GM18873 (cell line): ENCODE results near the gene DENND1A.

Experiments
- ATAC-seq: cut with Tn5 transposase; IDR thresholded peaks from one replicate; pipeline ENCODE4 v1.9.1; 2021; ENCODE audit warnings: mild to moderate bottlenecking, moderate library complexity, moderate number of reproducible peaks; ENCODE audit not compliant: unreplicated experiment, low FRiP score

DENND1A gene

DNA sequence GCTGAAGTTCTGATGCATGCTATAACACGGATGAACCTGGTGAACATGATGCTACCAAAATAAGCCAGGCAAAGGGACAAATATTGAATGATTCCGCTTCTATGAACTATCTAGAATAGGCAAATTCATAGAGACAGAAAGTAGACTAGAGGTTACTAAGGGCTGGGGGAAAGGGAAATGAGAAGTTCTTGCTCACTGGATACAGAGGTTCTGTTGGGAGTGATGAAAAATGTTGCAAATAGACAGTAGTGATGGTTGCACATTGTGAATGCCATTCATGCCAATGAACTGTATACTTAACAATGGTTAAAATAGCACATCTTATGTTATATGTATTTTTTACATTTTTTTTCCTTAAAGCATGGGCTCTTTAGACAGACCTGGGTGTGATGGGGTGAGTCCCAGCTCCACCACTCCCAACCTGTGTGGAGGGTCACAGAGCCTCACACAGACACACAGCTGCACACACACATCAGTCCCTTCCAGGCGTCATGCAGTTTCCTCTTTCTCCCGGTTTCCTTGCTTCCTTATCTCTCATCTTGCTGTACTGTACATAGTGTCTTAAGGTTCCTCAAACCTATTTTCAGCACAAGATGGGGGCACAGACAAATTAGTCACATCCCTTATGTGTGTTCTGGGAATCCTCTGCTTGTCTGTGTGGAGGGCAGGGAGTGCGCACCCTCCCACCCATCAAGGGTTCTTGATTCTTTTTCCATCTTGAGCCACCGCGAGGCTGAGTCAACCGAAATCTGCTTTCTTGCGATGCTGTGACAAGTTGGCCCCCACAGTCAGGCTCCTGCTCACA is 381.0 kb downstream of the DENND1A start:
- no peak for ATAC-seq

- ATAC-seq: no peak
Measured at GRCh38 chr9:123544007-123544827, 385.7 kb downstream of the DENND1A start.

GRCh38 chr9:123543492-123543891 is 386.4 kb downstream of the DENND1A start:
- no peak for ATAC-seq

DNA sequence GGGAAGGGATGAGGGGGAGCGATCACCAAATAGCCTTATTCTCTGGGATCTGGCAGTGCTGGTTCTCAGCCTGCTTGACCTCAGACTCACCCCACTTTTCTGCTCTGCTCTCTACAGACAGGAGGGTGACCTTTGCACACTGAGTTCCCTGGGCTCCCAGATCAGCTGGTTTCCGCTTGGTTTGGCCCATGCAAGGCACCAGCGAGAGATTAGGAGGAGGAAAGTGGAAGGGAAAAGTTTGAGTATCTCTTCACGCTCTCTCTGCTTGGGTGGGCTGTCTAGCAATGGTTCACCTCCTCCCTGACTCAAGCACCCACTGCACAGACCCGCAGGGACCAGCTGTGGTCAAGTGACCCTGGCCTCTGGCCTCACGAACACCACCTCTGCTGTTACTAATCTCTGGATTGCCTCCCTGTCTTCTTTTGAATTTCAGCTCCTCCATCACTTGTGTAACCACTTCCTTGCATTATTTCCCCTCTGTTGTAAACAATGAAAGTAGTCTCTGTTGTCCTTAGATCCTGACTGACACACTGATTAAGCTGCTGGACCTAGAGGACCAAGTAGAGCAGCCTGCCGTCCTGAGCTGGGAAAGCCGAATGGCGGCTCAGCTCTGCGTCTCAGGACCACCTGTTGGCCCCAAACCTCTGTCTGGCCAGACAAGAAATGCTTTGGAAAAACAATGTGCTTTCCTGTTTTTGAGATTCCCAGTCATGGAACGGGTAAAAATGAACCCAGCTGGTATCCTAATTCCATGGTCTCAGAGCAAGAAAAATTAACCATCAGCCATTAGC is 387.3 kb downstream of the DENND1A start:
- no peak for ATAC-seq

GRCh38 chr9:123541411-123541810 is 388.5 kb downstream of the DENND1A start:
- no peak for ATAC-seq

GRCh38 chr9:123540457-123540856 is 389.5 kb downstream of the DENND1A start:
- ATAC-seq: no peak

DNA sequence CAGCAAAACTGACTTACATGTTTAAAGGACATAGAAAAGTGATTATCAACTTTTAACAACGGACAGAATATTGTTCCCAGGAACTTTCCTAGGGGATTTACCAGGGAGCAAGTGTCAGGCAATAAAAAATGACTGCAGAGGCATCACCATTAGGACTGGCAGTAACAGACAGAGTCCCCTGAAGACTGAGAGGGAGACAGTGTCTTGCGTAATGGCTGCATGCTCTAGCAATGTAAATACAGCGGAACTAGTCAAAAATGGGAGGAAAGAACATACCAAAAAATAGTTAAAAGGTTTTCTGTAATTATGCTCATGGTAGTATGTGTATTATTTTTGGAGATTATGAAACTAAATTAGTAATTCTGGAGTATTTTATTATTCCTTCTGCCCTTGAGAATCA is 392.1 kb downstream of the DENND1A start:
- ATAC-seq: no peak

DNA sequence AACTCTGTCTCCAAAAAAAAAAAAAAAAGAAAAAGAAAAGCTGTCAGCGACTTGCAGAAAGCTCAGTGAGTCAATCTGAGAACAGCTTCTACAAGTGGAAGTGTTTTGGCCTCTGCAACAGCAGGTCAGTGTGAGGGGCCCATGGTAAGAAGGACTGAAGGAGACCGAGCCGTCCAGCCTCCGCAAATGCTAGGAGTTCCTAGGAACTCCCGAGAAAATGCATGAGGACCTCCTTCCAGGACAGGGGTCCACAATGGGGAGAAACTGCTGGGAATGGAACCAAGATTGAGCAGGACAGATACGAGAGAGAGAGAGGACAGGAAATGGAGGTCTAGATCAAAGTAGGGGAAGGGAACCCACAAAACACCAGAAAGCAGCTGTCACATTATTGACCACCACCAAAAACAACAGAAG is 393.5 kb downstream of the DENND1A start:
- no peak for ATAC-seq

GRCh38 chr9:123534336-123534735 is 395.6 kb downstream of the DENND1A start:
- no peak for ATAC-seq

GRCh38 chr9:123530244-123530643 is 399.7 kb downstream of the DENND1A start:
- no peak for ATAC-seq

GRCh38 chr9:123528501-123528900 is 401.4 kb downstream of the DENND1A start:
- no peak for ATAC-seq

- ATAC-seq: no peak
Measured at GRCh38 chr9:123527981-123528380, 401.9 kb downstream of the DENND1A start.

DNA sequence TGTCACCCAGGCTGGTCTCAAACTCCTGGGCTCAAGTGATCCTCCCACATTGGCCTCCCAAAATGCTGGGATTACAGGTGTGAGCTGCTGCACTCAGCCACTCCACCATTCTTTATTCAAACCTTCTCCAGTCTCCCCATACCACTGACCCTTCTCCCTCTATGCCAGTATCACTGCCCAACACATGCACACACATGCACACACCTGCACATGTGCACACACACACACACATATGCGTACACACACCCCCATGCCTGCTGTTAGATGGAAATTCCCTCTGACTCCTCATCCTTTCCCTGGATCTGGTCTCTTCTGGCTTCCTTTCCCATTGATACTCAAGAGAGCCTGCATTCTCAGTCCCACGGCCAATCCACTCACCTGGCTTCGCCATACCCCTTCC is 404.0 kb downstream of the DENND1A start:
- ATAC-seq: no peak

DNA sequence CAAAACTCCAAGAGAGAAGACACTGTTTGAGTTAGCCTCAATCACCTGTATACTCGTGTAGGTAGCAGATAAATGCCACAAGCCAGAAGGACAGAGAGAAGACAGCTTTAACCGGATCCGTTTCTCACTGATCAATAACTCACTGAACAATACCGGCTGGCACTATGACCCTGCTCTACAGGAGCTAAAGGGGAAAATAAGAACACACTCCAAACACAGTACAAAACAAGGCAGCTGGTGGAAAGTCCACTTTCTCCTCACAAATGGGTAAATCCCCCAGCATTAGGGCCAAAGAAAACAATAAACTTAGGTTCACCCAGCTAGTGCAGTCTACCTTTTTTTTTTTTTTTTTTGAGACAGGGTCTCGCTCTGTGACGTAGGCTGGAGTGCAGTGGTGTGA is 404.5 kb downstream of the DENND1A start:
- ATAC-seq: no peak

DNA sequence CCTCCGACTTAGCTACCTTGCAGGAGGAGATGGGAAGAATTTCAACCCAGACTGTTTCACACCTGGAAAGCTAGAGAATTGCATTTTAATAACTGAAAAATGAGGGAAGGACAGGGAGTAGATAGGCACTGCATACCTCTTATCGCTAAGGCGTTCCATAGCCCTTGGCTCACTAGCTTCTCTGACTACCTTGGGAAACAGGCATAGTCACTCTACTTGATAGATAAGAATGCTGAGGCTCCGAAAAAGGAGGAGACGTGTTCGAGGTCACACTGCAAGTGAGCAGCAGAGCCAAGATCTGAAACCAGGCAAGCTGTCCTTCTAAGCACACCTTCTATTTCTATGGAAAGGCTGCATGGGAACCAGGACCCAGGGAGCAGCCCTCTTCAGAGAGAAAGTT is 405.1 kb downstream of the DENND1A start:
- no peak for ATAC-seq

DNA sequence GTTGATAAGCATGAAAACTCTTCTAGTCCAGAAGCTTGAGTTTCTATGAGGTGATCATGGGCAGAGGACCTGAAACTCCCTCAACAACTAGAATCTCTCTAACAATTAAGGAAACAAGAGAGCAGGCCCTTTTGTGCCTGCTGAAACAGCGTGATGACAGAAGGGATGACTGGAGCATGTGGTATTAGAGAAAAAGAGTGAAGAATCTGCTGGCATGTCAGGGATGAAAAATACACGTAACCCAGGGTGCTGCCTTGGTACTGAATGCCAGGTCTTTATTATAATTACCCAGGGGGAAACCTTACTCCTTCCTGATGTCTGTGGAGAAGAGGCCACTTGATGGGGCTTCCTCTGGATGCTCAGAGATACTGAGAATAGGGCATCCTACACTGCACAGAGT is 406.1 kb downstream of the DENND1A start:
- ATAC-seq: no peak

- ATAC-seq: no peak
Measured at GRCh38 chr9:123523001-123523400, 406.9 kb downstream of the DENND1A start.

DNA sequence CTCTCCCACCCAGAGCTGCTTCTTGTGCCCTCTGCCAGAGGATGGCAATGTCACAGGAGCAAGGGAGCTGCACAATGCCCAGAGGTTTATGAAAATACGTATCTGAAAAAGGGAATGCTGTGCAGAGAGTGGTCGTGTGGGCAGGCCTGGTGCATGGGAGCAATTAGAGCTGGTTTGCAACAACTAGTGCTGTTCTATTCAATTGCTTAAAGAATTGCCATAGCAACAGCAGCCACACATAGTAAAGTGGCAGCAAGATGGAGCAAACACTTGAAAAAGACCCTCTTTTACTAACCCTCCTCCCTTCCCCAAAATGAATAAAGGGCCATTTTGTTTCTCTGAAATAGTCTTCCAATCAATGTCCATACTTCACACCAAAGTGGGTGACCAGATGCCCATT is 407.7 kb downstream of the DENND1A start:
- no peak for ATAC-seq

GRCh38 chr9:123518338-123518737 is 411.6 kb downstream of the DENND1A start:
- no peak for ATAC-seq

DNA sequence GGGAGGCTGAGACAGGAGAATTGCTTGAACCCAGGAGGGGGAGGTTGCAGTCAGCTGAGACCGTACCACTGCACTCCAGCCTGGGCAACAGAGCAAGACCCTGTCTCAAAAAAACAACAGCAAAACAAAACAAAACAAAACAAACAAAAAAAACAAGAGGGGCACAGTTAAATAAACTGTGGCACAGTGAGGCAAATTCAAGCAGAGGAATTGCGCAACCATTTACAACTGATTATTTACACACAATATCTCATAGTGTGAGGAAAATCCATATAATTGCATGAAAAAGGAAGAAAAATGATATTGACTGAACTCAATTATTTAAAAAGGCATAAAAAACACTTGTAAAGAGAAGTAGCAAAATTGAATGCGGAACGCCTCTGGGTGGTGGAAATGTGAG is 412.4 kb downstream of the DENND1A start:
- no peak for ATAC-seq

GRCh38 chr9:123514766-123515165 is 415.2 kb downstream of the DENND1A start:
- ATAC-seq: no peak
